SK-N-SH treated with all-trans-retinoic acid at 6 μM for 48 hours (cell line): ENCODE measurements around the gene PIEZO1.

ENCODE experiments used
- ATAC-seq: fragments of 200-7000 bp; cut with Tn5 transposase; 3 replicates; pipeline ENCODE4 v1.9.1; 2020; ENCODE audit warnings: mild to moderate bottlenecking, moderate library complexity
- ARNTL ChIP-seq: fragments of 450-650 bp; formaldehyde crosslinking; IDR thresholded peaks from 2 replicates; pipeline ENCODE4 v1.5.0; 2020; ENCODE audit warnings: low read depth, mild to moderate bottlenecking, moderate library complexity, borderline replicate concordance
- BACH2 ChIP-seq: fragments of 250-450 bp; sonication (Bioruptor Pico); IDR thresholded peaks from 2 replicates; pipeline ENCODE4 v1.9.0; 2021; ENCODE audit warnings: mild to moderate bottlenecking, borderline replicate concordance
- CREB5 ChIP-seq: fragments of 250-450 bp; sonication (Bioruptor Pico); IDR thresholded peaks from 2 replicates; pipeline ENCODE4 v1.5.1; 2020; ENCODE audit warnings: low read depth, mild to moderate bottlenecking, moderate library complexity
- CSDC2 ChIP-seq: fragments of 250-450 bp; sonication (Bioruptor Pico); IDR thresholded peaks from 2 replicates; pipeline ENCODE4 v1.5.0; 2020; ENCODE audit warnings: mild to moderate bottlenecking, moderate library complexity
- GLIS3 ChIP-seq: fragments of 250-450 bp; sonication (Bioruptor Pico); IDR thresholded peaks from 2 replicates; pipeline ENCODE4 v1.5.0; 2020; ENCODE audit warnings: mild to moderate bottlenecking, moderate library complexity
- ISL1 ChIP-seq: fragments of 250-450 bp; sonication (Bioruptor Pico); IDR thresholded peaks from 2 replicates; pipeline ENCODE4 v2.1.2; 2022; ENCODE audit warnings: mild to moderate bottlenecking, moderate library complexity
- OSR1 ChIP-seq: fragments of 250-450 bp; sonication (Bioruptor Pico); IDR thresholded peaks from 2 replicates; pipeline ENCODE4 v1.8.0; 2022; ENCODE audit warnings: moderate library complexity, mild to moderate bottlenecking, inconsistent platforms
- POU6F1 ChIP-seq: fragments of 250-450 bp; sonication (Bioruptor Pico); IDR thresholded peaks from 2 replicates; pipeline ENCODE4 v1.8.0; 2021; ENCODE audit warnings: low read depth, mild to moderate bottlenecking, moderate library complexity, borderline replicate concordance
- PPARA ChIP-seq: fragments of 250-450 bp; sonication (Bioruptor Pico); IDR thresholded peaks from 2 replicates; pipeline ENCODE4 v1.5.0; 2020; ENCODE audit warnings: mild to moderate bottlenecking, borderline replicate concordance
- RARB ChIP-seq: fragments of 250-450 bp; sonication (Bioruptor Pico); IDR thresholded peaks from 2 replicates; pipeline ENCODE4 v1.8.0; 2021; ENCODE audit warnings: mild to moderate bottlenecking, moderate library complexity
- SNAI2 ChIP-seq: fragments of 250-450 bp; sonication (Bioruptor Pico); IDR thresholded peaks from 2 replicates; pipeline ENCODE4 v1.5.0; 2020; ENCODE audit warnings: mild to moderate bottlenecking, moderate library complexity
- TCF4 ChIP-seq: fragments of 250-450 bp; sonication (Bioruptor Pico); IDR thresholded peaks from 2 replicates; pipeline ENCODE4 v1.8.0; 2021; ENCODE audit warnings: mild to moderate bottlenecking, moderate library complexity, borderline replicate concordance
- TOX ChIP-seq: fragments of 250-450 bp; sonication (Bioruptor Pico); IDR thresholded peaks from 2 replicates; pipeline ENCODE4 v1.8.0; 2021; ENCODE audit warnings: mild to moderate bottlenecking, moderate library complexity, borderline replicate concordance
- ZC3H10 ChIP-seq: fragments of 250-450 bp; sonication (Bioruptor Pico); IDR thresholded peaks from 2 replicates; pipeline ENCODE4 v1.5.1; 2021; ENCODE audit warnings: mild to moderate bottlenecking, moderate library complexity
- ZFP3 ChIP-seq: fragments of 250-450 bp; sonication (Bioruptor Pico); IDR thresholded peaks from 2 replicates; pipeline ENCODE4 v1.5.0; 2020; ENCODE audit warnings: mild to moderate bottlenecking, moderate library complexity
- ZFP30 ChIP-seq: fragments of 450-650 bp; formaldehyde crosslinking; IDR thresholded peaks from 2 replicates; pipeline ENCODE4 v1.5.0; 2022; ENCODE audit warnings: mild to moderate bottlenecking, moderate library complexity
- ZNF565 ChIP-seq: fragments of 450-650 bp; formaldehyde crosslinking; conservative IDR thresholded peaks from 2 replicates; pipeline ENCODE4 v1.5.0; 2020; ENCODE audit warnings: low read depth, mild to moderate bottlenecking, moderate library complexity
- ZNF8 ChIP-seq: fragments of 450-650 bp; formaldehyde crosslinking; IDR thresholded peaks from 2 replicates; pipeline ENCODE4 v1.5.0; 2020; ENCODE audit warnings: mild to moderate bottlenecking, moderate library complexity
- TF ChIP-seq, protein P1 (sequence below): fragments of 250-450 bp; sonication (Bioruptor Pico); IDR thresholded peaks from 2 replicates; pipeline ENCODE4 v1.5.0; 2020; ENCODE audit warnings: mild to moderate bottlenecking, moderate library complexity
- TF ChIP-seq, protein P2 (sequence below): fragments of 250-450 bp; sonication (Bioruptor Pico); IDR thresholded peaks from 2 replicates; pipeline ENCODE4 v1.5.1; 2021; ENCODE audit warnings: mild to moderate bottlenecking, moderate library complexity

The PIEZO1 gene

GRCh38 chr16:88819126-88819525 is 34.1 kb upstream of the PIEZO1 start:
- ATAC-seq, result no peak
- TF ChIP-seq CREB5 (CRISPR knock-in tag) (no peak), ARNTL (CRISPR knock-in tag) (no peak), PPARA (CRISPR knock-in tag) (no peak), ISL1 (CRISPR knock-in tag) (no peak), OSR1 (no peak), ZNF8 (no peak), ZC3H10 (CRISPR knock-in tag) (no peak), CSDC2 (CRISPR knock-in tag) (no peak), TCF4 (CRISPR knock-in tag) (no peak), BACH2 (CRISPR knock-in tag) (no peak), ZFP30 (CRISPR knock-in tag) (no peak), SNAI2 (CRISPR knock-in tag) (no peak), POU6F1 (CRISPR knock-in tag) (no peak)
- TF ChIP-seq, protein P1, sequence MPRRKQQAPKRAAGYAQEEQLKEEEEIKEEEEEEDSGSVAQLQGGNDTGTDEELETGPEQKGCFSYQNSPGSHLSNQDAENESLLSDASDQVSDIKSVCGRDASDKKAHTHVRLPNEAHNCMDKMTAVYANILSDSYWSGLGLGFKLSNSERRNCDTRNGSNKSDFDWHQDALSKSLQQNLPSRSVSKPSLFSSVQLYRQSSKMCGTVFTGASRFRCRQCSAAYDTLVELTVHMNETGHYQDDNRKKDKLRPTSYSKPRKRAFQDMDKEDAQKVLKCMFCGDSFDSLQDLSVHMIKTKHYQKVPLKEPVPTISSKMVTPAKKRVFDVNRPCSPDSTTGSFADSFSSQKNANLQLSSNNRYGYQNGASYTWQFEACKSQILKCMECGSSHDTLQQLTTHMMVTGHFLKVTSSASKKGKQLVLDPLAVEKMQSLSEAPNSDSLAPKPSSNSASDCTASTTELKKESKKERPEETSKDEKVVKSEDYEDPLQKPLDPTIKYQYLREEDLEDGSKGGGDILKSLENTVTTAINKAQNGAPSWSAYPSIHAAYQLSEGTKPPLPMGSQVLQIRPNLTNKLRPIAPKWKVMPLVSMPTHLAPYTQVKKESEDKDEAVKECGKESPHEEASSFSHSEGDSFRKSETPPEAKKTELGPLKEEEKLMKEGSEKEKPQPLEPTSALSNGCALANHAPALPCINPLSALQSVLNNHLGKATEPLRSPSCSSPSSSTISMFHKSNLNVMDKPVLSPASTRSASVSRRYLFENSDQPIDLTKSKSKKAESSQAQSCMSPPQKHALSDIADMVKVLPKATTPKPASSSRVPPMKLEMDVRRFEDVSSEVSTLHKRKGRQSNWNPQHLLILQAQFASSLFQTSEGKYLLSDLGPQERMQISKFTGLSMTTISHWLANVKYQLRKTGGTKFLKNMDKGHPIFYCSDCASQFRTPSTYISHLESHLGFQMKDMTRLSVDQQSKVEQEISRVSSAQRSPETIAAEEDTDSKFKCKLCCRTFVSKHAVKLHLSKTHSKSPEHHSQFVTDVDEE (CRISPR knock-in tag), result no peak
- TF ChIP-seq, protein P2, sequence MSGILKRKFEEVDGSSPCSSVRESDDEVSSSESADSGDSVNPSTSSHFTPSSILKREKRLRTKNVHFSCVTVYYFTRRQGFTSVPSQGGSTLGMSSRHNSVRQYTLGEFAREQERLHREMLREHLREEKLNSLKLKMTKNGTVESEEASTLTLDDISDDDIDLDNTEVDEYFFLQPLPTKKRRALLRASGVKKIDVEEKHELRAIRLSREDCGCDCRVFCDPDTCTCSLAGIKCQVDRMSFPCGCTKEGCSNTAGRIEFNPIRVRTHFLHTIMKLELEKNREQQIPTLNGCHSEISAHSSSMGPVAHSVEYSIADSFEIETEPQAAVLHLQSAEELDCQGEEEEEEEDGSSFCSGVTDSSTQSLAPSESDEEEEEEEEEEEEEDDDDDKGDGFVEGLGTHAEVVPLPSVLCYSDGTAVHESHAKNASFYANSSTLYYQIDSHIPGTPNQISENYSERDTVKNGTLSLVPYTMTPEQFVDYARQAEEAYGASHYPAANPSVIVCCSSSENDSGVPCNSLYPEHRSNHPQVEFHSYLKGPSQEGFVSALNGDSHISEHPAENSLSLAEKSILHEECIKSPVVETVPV, result no peak

DNA sequence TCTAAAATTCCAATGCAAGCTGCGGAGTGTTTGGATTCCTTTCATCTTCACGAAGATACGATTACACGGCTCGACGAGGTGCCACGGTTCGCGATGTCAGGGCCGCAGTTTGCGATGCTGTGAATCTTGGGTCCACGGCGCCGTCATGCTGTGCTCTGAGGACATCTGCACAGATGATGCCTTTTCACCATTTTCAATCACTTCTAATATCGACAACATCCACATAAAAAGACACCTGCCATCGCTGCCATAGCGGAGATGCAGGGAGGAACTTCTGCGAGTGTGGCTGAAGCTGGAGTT is 33.5 kb upstream of the PIEZO1 start:
- TF ChIP-seq BACH2 (CRISPR knock-in tag) (no peak), CREB5 (CRISPR knock-in tag) (no peak), GLIS3 (CRISPR knock-in tag) (no peak), ZNF8 (no peak), ZFP3 (CRISPR knock-in tag) (no peak), OSR1 (no peak), RARB (CRISPR knock-in tag) (no peak), SNAI2 (CRISPR knock-in tag) (no peak), TOX (CRISPR knock-in tag) (no peak), TCF4 (CRISPR knock-in tag) (no peak), CSDC2 (CRISPR knock-in tag) (no peak), ZNF565 (CRISPR knock-in tag) (no peak), PPARA (CRISPR knock-in tag) (no peak)
- TF ChIP-seq, protein P2, result no peak
- TF ChIP-seq, protein P1 (CRISPR knock-in tag), result no peak
- ATAC-seq, result no peak
